B cell (primary cell): ENCODE results near the gene ZMIZ1. TPM values are rescaled to one million over a fixed set of nuclear protein-coding genes. Genes with fewer than 3 reads are reported as not detected.

Experiments used
- ATAC-seq: fragments of 200-7000 bp; cut with Tn5 transposase; one replicate; pipeline ENCODE4 v1.10.0; 2021; ENCODE audit warnings: low read depth, mild to moderate bottlenecking, moderate number of reproducible peaks, moderate library complexity
- CTCF ChIA-PET: fragments of 350-600 bp; sonication (Branson Sonifier 250); formaldehyde crosslinking; loops from one replicate; lab custom pipeline; 2021; ENCODE audit warnings: antibody characterized with exemption, inconsistent platforms; lab: Charles Lee
- POLR2A ChIA-PET: fragments of 350-600 bp; sonication (Branson Sonifier 250); formaldehyde crosslinking; loops from one replicate; lab custom pipeline; 2021; ENCODE audit warnings: antibody characterized with exemption; lab: Charles Lee
- DNase-seq: peaks from one replicate; pipeline ENCODE4 v3.0.0; 2013
- H2AFZ ChIP-seq: 2 replicates; pipeline ENCODE4 v1.6.1; 2012; ENCODE audit warnings: mild to moderate bottlenecking, low read depth, low read length; ENCODE audit not compliant: insufficient read depth, poor library complexity, severe bottlenecking
- H3K27ac ChIP-seq, 2 donors: 1 replicate in 1 of 2; 2 replicates in 1 of 2; pipeline ENCODE4 v1.5.1; 2012 to 2013; ENCODE audit warnings: low read length in 2 of 2, mild to moderate bottlenecking in 2 of 2, moderate library complexity in 1 of 2
- H3K27me3 ChIP-seq, 4 experiments: fragments of 200-600 bp in 1 of 4; sonication (generic) in 1 of 4; replicated peaks in 1 of 4; 1 replicate in 2 of 4; 2 replicates in 2 of 4; pipeline versions ENCODE4 v1.6.1 to v1.7.0; 2013 to 2016; ENCODE audit warnings: low read length in 3 of 4, mild to moderate bottlenecking in 2 of 4, mixed read lengths in 1 of 4, moderate library complexity in 1 of 4; ENCODE audit not compliant: insufficient read depth in 4 of 4, control insufficient read depth in 3 of 4; ENCODE audit errors: control extremely low read depth in 1 of 4
- H3K36me3 ChIP-seq, 2 experiments: replicated peaks in 1 of 2; 1 replicate in 1 of 2; 2 replicates in 1 of 2; pipeline versions ENCODE4 v1.6.1 to v1.7.1; 2013; ENCODE audit warnings: low read length in 1 of 2; ENCODE audit not compliant: insufficient read depth in 2 of 2, control insufficient read depth in 1 of 2; ENCODE audit errors: control extremely low read depth in 1 of 2, extremely low read depth in 1 of 2
- H3K4me1 ChIP-seq, 2 donors: fragments of 200-600 bp in 1 of 2; sonication (generic) in 1 of 2; 1 replicate in 1 of 2; 2 replicates in 1 of 2; pipeline versions ENCODE4 v1.5.1 to v1.6.1; 2013 to 2017; ENCODE audit warnings: low read length in 2 of 2; ENCODE audit not compliant: control insufficient read depth in 2 of 2, insufficient read depth in 2 of 2
- H3K4me2 ChIP-seq: replicated peaks from 2 replicates; pipeline ENCODE3; 2012; ENCODE audit warnings: mild to moderate bottlenecking, low read depth, low read length; ENCODE audit not compliant: poor library complexity, severe bottlenecking
- H3K4me3 ChIP-seq, 5 experiments: fragments of 200-600 bp in 1 of 5; sonication (generic) in 1 of 5; 1 replicate in 3 of 5; 2 replicates in 2 of 5; pipeline versions ENCODE4 v1.5.1 to v1.7.0; 2011 to 2016; ENCODE audit warnings: low read length in 4 of 5, mild to moderate bottlenecking in 4 of 5, low read depth in 2 of 5, control low read depth in 1 of 5, moderate library complexity in 1 of 5; ENCODE audit not compliant: insufficient read depth in 1 of 5; ENCODE audit errors: control extremely low read depth in 1 of 5, extremely low read depth in 1 of 5
- H3K79me2 ChIP-seq: fragments of 200-600 bp; sonication (generic); one replicate; pipeline ENCODE4 v1.6.0; 2016; ENCODE audit warnings: low read length; ENCODE audit not compliant: control insufficient read depth, insufficient read depth
- H3K9ac ChIP-seq: fragments of 200-600 bp; sonication (generic); 2 replicates; pipeline ENCODE4 v1.6.1; 2017; ENCODE audit warnings: mild to moderate bottlenecking, low read length, moderate library complexity
- H3K9me3 ChIP-seq, 3 donors: one replicate each; pipeline versions ENCODE4 v1.6.1 to v1.7.1; 2013; ENCODE audit warnings: low read length in 2 of 3; ENCODE audit not compliant: control insufficient read depth in 2 of 3, insufficient read depth in 1 of 3; ENCODE audit errors: control extremely low read depth in 1 of 3
- H4K20me1 ChIP-seq: 2 replicates; pipeline ENCODE4 v1.6.0; 2012; ENCODE audit warnings: mild to moderate bottlenecking, low read length; ENCODE audit not compliant: insufficient read depth, control insufficient read depth, poor library complexity, severe bottlenecking
- H3K27ac Mint-ChIP-seq: one replicate; pipeline ENCODE4 v1.8.0; 2021; ENCODE audit warnings: mixed read lengths
- H3K27me3 Mint-ChIP-seq: one replicate; pipeline ENCODE4 v1.8.0; 2021; ENCODE audit warnings: mixed read lengths
- H3K4me1 Mint-ChIP-seq: one replicate; pipeline ENCODE4 v1.8.0; 2021; ENCODE audit warnings: mixed read lengths
- H3K4me3 Mint-ChIP-seq: one replicate; pipeline ENCODE4 v1.8.0; 2021; ENCODE audit warnings: mixed read lengths
- H3K9me3 Mint-ChIP-seq: one replicate; pipeline ENCODE4 v1.8.0; 2022; ENCODE audit warnings: mixed read lengths; ENCODE audit not compliant: insufficient read depth
- CTCF ChIP-seq: fragments of 200-600 bp; IDR thresholded peaks from one replicate; pipeline ENCODE4 v1.8.0; 2022; ENCODE audit warnings: antibody characterized with exemption, mild to moderate bottlenecking
- EZH2 ChIP-seq: IDR thresholded peaks from 2 replicates; pipeline ENCODE4 v1.6.1; 2012; ENCODE audit warnings: borderline replicate concordance, low read depth, mild to moderate bottlenecking, moderate library complexity, low read length; ENCODE audit not compliant: insufficient read depth, poor library complexity, severe bottlenecking
- WGBS: methylation state at CpG from one replicate; pipeline ENCODE4 v1.1.5; 2013; ENCODE audit warnings: missing lambda C conversion rate; ENCODE audit not compliant: insufficient coverage; 5-methylcytosine and 5-hydroxymethylcytosine counted together
- intact Hi-C: fragments of 100-400 bp; cut with micrococcal nuclease; formaldehyde crosslinking; loops from one replicate; pipeline ENCODE4 v1.10.0; 2022
- polyA plus RNA-seq: library from polyadenylated mRNA; depleted of rRNA; stranded (reverse); fragments of >200 nt; gene quantifications from 2 replicates; pipeline ENCODE4 v1.2.3, GENCODE V29; 2012
- total RNA-seq, 2 donors: library from RNA; stranded (reverse); fragments of 120-200 nt in 1 of 2; gene quantifications; 1 replicate in 1 of 2; 2 replicates in 1 of 2; pipeline versions ENCODE4 v1.2.3 to v1.2.4, GENCODE V29; 2013 to 2022

Gene ZMIZ1
- total and polyA plus RNA-seq, 2 donors (not counting 1 experiment from before 2014, with no cell fraction given) = 14.3 to 64.9 TPM

GRCh38 chr10:79248341-79249185 lies 179.8 kb downstream of the ZMIZ1 start:
- Histone ChIP-seq H3K9me3 (no peaks in the 10 kb centered on the region), H3K27ac (peak overlapping the region; percentile 93 to 95), H3K4me3 (peak overlapping the region in 3 of 5 experiments; percentile 15 to 30 (median 18)), H4K20me1 (no peaks in the 10 kb centered on the region), H3K4me1 (peaks cover 99 to 100% of the 10 kb centered on the region in 2 donors), H2AFZ (no peak overlapping the region), H3K79me2 (peaks cover 96% of the 10 kb centered on the region), H3K36me3 (peaks cover 0 to 2% of the 10 kb centered on the region in 2 experiments), H3K9ac (peak overlapping the region; percentile 47), H3K27me3 (no peaks in the 10 kb centered on the region), H3K4me2 (peak overlapping the region; percentile 95)
- ChIA-PET CTCF (interaction anchor here (0.8 to 1.4 kb wide), 10 partner anchors 9 to 125 kb away, joined by 3 to 5 read pairs (median 3); no protein-coding TSS in a partner anchor), POLR2A (interaction anchor here (0.9 to 2.5 kb wide), 5 partner anchors 17 to 102 kb away, joined by 3 to 13 read pairs (median 3); no protein-coding TSS in a partner anchor)
- Mint-ChIP-seq H3K9me3 (no peaks in the 10 kb centered on the region), H3K27me3 (no peaks in the 10 kb centered on the region), H3K4me3 (peak overlapping the region; percentile 84), H3K27ac (peak overlapping the region; percentile 95), H3K4me1 (peaks cover 99% of the 10 kb centered on the region)
- intact Hi-C loops = loop anchor here (2.0 to 5.0 kb wide), 4 partner anchors 68 to 1221 kb away; partner anchors contain the start of genes ANXA11 and POLR3A
- TF ChIP-seq CTCF = no peak
- no peak for TF ChIP-seq EZH2
- ATAC-seq = peak; percentile 25
- DNase-seq = peak; percentile 90
- 20% methylated on average over 9 of the region's 12 CpGs for WGBS
